ENCODE results near the gene MAP2K5. TPM values are rescaled to one million over a fixed set of nuclear protein-coding genes. Genes with fewer than 3 reads are reported as not detected.
A peak's percentile ranks its signal among the peaks of the same experiment; 100 is the strongest.

MAP2K5 gene
- total RNA-seq, 1 experiment from 2014 or later = 15.0 TPM

GRCh38 chr15:67569668-67570067 is 27.2 kb downstream of the MAP2K5 start:
- Histone ChIP-seq H3K27ac (ENCODE audit: insufficient read length, low read depth, low read length) (no peak overlapping the region), H3T11ph (ENCODE audit: low read length) (no peak overlapping the region), H3K27me3 (ENCODE audit: insufficient read depth, low read length) (no peaks in the 10 kb centered on the region), H3K9ac (ENCODE audit: extremely low read depth, insufficient read length, low read length) (no peak overlapping the region), H4K8ac (replicated peaks; ENCODE audit: insufficient read length, low read depth, low read length) (no peak overlapping the region), H2AK5ac (ENCODE audit: insufficient read length, low read length) (no peak overlapping the region), H3K79me2 (ENCODE audit: insufficient read depth, low read length) (no peaks in the 10 kb centered on the region), H3K56ac (ENCODE audit: insufficient read length, low read depth, low read length) (no peak overlapping the region), H2BK12ac (ENCODE audit: insufficient read length, low read depth, low read length) (no peak overlapping the region), H4K20me1 (ENCODE audit: control insufficient read depth, insufficient read depth, insufficient read length) (no peaks in the 10 kb centered on the region), H2BK120ac (ENCODE audit: low read depth, low read length, poor library complexity, severe bottlenecking) (no peak overlapping the region), H4K91ac (ENCODE audit: insufficient read length, low read depth, low read length) (no peak overlapping the region), H2BK20ac (ENCODE audit: low read depth, low read length, poor library complexity, severe bottlenecking) (no peak overlapping the region), H3K4me2 (ENCODE audit: insufficient read depth, insufficient read length, low read length) (no peak overlapping the region), H3K14ac (ENCODE audit: insufficient read depth, low read length) (no peak overlapping the region), H3K9me3 (ENCODE audit: control insufficient read depth, low read depth, low read length) (no peaks in the 10 kb centered on the region), H2AFZ (ENCODE audit: low read length) (no peak overlapping the region), H3K18ac (ENCODE audit: insufficient read length, low read depth, low read length) (no peak overlapping the region), H2BK5ac (ENCODE audit: insufficient read length, low read length) (no peak overlapping the region), H3K4me1 (ENCODE audit: insufficient read depth, low read length) (no peaks in the 10 kb centered on the region; the same call in 1 of the 2 replicates), H3K79me1 (ENCODE audit: insufficient read depth, low read depth, low read length, poor library complexity, severe bottlenecking) (no peaks in the 10 kb centered on the region), H3K4ac (ENCODE audit: low read depth, low read length) (no peak overlapping the region), H3K23ac (ENCODE audit: insufficient read length, low read depth, low read length) (no peak overlapping the region), H2BK15ac (ENCODE audit: low read depth, low read length) (no peak overlapping the region), H4K5ac (ENCODE audit: insufficient read length, low read depth, low read length) (no peak overlapping the region), H3K23me2 (ENCODE audit: insufficient read length, low read depth, low read length, poor library complexity, severe bottlenecking) (no peaks in the 10 kb centered on the region)
- Mint-ChIP-seq H3K27ac (peak overlapping the region in 1 of 3 experiments; percentile 33; a peak in 1 of 7 replicates), H3K4me1 (peaks cover 0 to 5% of the 10 kb centered on the region in 2 experiments; a peak in 3 of 4 replicates), H3K27me3 (ENCODE audit: low read depth) (no peaks in the 10 kb centered on the region), H3K4me3 (no peak overlapping the region), H3K36me3 (ENCODE audit: insufficient read depth in 1 of 3, low read depth in 3 of 3) (peaks cover 0 to 3% (median 0%) of the 10 kb centered on the region in 3 experiments; a peak in 1 of 7 replicates), H3K9me3 (no peaks in the 10 kb centered on the region)
- TF ChIP-seq CTCF (conservative IDR thresholded peaks at IDR 0.05) = no peak
- no CpG with 5 or more reads among the region's 3 CpGs for WGBS (ENCODE audit: extremely low coverage, insufficient read length, low lambda C conversion rate)
- no peak for DNase-seq
